Stimulated activated CD8-positive, alpha-beta memory T cell treated with anti-CD3 and anti-CD28 coated beads, Interleukin-12 subunit alpha, Interleukin-12 subunit beta, amount 100 ng/mL, for 1 hour (primary cell): Measurements from ENCODE around the gene TBC1D10A.
A peak's percentile ranks its signal among the peaks of the same experiment; 100 is the strongest.

Experiments
- DNase-seq: peaks from one replicate; pipeline ENCODE4 v3.0.0-alpha.2; 2020; ENCODE audit warnings: low read depth

The TBC1D10A gene

DNA sequence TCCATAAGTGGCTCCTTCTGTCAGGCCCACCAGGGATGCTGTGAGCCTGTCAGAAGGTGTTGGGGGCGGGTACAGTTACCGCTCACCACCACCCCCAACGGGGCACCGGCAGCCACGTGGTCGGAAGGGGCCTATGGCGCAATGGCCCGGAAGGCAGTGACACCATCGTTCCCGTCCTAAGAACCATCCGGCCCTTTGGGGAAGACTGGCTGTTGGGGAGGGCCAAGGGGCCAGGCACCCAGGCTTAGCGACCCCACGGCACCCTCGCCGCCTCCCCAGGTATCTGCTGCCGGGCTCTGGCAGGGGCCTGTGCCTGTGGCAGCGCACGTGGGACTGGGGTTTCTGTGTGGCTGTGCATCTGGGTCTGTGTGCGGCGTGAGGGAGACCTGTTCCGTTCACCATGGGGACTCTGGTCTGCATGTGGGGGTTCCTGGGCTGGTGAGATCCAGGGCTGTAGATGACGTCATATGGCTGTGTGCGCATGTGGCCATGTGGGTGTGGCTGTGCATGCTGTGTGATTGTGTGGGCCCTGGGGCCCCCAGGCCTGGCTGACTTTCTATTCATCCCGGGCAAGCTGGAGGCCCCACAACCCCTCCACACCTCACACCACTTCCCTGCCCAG is 60.8 kb downstream of the TBC1D10A start:
- peak; percentile 63 for DNase-seq

DNA sequence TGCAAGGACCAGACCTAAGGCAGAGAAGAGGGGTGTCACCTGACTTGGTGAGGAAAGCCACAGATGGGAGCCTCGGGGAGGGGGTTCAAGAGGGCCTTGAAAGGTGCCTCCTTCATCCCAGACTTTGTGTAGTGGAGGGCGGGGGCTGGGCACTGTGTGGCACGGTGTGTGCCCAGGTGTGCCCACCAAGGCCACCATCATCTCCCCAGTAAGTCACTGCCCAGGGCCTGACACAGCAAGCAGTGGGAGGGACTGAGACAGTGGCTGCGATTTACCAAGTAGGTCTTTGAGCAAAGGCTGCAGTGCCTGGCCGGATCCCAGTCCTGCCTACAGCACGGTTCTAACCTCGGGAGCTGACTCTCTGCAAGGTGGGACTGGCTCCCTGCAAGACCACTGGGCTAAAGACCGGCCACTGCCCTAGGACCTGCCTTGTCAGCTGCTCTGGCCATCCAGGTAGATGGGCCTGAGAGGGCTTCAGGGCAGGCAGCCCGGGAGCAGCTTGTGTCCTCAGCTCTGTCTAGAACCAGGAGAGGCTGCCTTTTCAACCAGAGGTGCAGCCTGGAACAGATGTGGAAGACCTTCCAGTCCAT is 61.5 kb downstream of the TBC1D10A start:
- DNase-seq: no peak

DNA sequence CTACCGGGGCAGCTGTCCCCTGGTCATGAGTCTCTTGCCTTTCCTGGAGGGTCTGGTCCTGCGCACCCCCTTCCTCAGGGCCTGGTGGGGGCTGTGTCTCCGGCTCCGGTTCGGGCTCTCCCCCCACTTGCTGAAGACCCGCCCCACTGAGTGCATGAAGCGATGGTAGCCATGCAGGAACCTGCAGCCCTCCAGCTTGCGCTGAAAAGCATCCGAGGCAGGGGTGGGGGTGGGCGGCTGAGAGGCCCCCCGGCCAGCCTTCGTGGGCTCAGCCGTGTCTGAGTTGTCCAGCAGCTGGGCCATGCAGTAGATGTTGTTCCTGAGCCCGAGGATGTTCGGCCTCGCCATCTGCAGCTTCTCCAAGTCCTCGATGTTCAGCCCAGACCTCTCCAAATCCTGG is 62.9 kb downstream of the TBC1D10A start:
- no peak for DNase-seq

DNA sequence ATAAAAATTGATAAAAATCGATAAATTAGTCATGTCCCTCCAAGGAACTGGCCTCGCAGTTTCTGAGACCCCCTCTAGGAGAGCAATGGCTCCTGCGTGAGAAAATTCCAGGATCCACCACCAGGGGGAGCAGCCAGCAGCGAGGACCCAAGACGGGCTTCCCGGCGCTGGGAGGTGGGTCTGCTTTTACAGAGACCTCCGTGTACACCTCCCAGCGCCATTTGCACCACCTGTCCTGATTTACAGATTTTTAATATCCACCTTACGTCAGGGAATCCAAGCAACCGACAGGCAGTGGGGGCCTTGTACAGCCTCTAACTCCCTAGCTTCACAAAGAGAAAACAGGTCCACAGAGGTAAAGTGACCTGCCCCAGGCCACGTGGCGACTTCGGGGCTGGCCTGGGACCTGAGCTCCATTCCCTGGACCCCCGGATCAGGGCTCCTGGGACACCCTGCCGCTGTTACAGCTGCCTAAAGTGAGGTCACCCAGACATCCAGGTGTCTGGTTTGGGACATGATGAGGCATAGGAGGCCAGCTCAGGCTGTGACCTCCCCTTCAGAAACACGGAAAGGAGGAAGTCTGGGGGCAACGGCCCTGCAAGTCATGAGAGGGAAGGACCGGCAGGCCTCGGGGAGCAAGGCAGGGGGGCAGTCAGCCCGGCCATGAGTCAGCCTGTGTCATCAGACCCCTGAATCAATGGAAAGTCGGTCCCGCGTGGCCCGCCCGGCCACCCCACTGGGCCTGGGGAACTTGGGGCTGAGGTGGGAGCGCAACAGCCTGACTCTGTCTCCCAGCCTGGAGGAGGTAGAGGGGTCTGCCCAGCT is 63.6 kb downstream of the TBC1D10A start:
- peak; percentile 69 for DNase-seq

DNA sequence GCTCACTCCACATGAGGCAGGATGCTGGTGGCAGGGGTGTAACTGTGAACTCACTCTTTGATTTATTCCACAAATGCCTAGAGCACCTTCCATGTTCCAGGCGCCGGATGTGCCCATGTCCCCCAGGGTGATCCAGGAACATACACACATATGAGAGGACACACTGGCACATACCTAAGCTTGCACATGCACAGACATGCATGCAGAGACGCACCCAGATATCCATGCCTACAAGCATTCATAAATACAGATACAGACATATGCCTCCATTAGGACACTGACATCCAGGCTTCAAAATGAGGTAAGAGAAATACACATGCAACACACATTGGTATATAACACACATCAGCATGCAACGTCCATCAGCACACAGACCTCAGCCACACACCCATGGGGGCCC is 64.6 kb downstream of the TBC1D10A start:
- no peak for DNase-seq

DNA sequence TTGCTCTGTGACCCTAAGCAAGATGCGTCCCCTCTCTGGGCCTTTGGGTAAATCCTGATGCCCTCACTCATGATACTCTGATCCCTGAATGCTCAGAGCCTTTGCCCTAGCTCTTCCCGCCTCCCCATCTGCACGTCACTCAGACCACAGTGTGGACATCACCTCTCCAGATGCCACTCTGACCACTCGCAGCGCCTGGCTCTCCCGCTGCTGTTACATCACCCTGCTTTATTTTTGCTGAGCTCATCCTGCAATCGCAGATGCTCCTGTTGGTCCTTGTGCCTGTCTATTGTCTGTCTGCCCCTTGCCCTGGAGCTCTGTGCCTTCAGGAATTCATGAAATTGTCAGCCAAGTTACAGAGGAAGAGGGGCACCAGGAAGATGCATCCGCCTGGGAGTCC is 65.6 kb downstream of the TBC1D10A start:
- no peak for DNase-seq

DNA sequence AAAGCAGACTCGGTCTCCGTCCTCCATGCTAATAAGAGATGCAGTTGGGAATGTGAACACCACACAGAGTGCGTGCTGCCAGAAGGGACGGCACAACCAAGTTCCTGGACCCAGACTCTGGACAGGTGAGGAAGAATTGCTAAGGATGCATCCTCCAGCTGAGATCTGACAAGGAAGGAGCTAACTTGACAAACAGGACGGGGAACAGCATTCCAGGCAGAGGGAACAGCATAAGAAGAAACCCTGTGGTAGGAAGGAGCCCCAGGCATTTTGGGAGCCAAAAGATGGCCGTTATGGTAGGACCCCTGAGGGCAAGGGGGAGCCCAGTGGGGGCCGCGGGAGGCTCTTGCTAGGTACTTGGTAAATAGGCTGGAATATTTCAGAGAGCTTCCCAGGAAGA is 66.1 kb downstream of the TBC1D10A start:
- DNase-seq: no peak

DNA sequence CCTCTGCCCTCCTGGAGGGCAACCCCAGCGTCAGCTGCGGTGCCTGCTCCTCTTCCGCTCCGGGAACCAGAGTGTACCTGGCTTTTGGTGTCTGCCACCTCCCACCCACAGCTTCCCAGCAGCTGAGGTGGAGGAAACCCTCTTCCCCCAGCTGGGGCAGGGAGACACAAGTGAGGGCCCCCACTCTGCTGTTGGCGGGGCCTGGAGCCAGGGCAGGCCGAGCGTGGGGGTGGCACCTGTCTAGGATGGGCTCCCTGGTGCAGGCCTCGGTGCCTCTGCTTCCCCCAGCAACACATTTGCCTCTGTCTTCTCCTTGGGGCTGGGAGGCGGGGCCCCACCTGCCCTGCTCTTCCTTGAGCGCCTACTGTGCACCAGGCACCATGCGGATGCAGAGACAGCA is 66.5 kb downstream of the TBC1D10A start:
- DNase-seq: no peak

DNA sequence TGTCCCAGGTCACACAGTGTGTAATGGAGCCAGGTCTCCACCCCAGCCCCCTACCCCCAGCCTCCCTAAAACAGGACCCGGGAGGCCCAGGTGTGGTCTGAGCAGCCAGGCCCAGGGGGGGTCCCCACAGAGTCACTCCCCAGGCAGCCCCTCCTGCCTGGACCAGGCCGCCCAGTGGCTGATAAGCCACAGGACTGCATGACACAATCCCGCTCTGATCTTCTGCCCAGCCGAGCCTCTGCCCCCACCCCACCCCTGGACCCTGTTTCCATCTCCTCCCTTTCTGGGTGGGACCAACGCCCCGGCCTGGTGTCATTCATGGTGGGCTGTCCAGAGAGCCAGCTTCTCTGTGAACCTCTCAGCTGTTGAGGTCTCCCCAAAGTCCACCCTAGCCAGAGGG is 72.4 kb downstream of the TBC1D10A start:
- DNase-seq: no peak

DNA sequence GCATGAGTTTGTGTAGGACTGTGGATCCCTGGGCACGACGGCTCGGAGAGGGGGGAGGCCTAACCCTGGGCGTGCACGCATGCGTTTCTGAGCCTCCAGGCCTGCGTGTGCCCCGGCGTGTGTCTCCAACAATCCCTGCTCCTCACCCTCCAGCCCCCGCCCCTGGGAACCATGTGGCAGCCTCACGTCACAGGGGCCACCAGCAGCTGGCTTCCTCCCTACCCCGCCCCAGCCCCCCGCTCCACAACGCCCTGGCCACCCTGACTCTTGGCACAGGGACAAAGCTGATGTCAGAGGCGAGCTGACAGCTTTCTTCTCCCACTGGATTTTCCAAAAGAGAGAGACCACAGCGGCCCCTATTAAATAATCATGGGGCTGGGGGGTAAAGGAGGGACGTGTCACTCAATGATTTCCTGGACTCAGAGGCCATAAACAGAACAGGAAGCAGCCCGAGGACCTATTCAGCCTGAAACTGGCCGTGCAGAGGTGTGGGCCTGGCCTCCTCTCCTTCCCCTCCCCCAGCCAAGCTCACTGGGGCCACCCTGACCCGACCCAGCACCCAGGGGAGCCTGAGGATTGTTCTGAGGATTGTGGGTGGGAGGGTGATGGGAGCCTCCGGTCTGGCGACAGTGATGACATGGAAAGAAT is 73.4 kb downstream of the TBC1D10A start:
- DNase-seq: no peak

DNA sequence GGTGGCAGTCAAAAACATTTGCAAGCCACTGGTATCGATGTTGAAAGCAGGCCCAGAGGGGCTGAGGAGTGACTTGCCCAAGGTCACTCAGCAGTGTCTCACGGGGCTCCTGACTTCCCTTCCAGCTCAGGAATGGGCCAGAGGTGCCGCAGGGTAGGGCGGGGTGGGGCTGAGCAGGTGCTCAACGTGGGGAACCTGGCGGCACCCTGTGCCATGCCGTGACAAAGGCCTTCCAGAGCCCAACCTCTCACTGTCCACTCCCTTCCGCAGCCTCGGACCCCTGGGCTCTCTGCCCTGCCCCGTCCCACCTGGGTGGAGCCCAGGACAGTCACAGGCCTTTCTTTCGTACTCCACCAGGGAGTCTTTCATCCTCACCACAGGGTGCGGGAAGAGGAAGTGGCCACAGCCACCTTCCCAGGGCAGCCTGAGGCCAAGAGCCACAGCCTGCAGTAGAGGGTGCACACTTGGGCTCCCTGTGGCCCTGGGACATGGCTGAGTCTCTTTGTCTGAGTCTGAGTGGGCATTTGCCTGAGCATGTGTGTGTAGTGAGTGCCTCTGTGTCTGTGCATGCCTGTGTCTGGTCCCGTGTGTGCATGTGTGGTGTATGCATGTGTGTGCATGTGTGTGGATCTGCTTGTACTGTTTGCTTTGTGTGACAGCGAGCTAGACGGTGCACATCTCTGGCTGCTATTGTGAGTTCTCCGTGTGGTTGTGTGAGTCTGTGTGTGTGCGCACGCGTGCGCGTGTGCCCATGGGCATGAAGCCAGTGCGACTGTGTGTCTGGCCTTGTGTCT is 74.1 kb downstream of the TBC1D10A start:
- DNase-seq: no peak

DNA sequence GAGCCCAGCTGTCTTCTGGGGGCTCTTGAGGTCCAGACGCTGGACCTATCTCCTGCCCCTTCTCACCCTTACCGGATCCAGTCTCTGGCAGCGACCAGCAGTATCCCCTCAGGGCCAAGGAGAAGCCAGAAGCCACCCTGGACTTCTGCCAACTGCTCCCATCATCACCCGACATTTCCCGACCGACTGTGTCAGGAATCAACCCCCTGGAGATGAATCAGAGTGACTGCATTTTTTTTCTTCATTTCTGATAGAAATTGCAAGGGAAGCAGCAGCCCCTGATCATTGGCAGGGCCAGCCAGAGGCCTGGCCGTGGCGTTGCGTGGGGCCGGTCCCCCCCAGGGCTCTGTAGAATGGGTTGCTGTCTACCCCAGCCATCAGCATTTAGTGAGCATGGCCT is 75.0 kb downstream of the TBC1D10A start:
- DNase-seq: no peak

DNA sequence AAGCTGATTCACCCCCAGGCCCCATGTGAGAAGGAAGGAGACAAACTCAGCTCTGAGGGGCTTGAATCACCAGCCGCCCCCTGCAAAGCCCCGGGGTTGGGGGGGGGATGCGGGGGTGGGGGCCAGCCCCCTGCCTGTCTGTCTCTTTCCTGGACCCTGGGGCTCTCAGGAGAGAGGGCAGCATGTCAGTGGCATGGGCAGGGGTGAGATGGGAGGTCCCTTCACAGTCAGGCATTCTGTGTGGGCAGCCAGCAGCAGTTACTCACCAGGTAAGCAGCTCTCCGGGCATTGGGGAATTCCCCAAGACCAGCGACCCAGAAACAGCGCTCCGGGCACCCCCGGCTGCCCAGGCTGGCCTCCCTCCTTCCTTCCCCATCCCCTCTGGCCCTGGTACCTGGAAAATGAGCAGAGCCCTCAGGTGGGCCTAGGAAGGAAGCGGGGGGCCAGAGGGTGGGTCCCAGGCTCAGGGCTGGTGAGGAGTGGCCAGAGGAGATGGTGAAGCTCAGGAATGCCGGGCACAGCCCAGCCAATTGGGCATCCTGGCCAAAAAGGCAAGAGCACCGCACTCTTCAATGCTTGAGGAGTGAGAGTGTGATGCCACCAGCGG is 76.0 kb downstream of the TBC1D10A start:
- no peak for DNase-seq

DNA sequence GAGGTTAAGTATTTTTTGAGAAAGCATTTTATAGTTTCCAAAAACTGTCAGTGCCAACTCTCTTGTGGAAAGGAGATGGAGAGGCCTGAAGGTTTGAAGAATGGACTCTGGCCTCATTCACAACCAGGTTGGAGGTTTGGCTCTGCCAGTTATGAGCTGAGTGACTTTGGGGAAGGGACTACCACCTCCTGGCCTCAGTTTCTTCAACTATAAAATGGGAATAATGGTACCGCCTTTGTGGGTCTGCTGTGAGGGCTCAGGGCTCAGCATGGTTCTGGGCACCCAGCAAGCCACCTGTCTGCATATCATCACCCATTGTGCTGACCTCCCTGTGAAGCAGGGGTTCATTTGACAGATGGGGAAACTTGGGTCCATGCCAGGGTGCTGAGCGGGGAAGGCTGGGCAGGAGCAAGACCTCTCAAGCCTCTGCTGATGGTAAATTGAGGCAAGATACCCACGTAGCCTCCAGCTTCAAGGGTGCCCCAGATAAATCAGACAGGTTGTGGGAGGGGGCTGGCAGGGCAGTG is 76.6 kb downstream of the TBC1D10A start:
- no peak for DNase-seq

DNA sequence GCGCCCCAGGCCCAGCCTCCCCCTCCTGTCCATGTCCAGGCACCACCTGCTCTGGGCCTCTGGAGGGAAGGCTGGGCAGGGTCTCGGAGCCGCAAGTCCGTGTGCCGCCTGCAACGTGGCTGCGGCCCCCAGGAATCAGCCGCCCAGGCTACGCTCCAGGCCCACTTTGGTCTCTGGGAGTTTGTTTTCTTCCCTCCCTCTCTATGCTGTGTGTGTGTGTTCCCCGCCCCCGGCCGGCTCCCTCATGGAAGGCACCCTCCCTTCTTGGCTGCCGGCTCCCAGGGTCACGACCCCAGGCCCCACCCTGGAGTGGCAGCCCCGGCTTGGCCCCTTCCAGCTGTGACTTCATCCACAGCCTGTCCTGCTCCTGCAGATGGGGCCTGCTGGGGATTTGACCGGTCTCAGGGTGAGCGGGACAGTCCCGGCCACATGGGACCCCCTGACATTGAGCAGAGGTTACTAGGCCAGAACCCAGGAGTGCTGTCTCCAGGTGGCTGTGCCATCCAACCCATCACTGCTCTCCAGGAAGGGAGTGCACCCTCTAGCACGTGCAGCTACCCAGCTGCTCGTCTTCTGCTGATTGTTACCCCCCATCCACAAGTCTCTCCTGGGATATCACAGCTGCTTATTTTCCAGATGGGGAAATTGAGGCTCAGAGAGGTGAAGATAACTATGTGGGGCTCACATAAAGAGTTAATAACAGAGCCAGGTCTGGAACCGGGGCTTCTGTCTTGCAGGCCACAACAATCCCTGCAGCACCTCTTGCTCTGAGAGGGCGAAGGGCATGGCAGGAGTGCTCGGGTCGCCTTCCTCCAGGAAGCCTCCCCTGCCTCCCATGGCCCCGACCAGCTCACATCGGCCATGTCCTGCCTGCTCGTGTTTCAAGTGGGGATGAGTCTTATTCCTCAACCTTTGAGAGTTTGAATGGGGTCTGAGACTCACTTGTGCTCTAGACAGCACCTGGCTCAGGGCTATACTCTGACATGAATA is 77.4 kb downstream of the TBC1D10A start:
- DNase-seq: no peak

DNA sequence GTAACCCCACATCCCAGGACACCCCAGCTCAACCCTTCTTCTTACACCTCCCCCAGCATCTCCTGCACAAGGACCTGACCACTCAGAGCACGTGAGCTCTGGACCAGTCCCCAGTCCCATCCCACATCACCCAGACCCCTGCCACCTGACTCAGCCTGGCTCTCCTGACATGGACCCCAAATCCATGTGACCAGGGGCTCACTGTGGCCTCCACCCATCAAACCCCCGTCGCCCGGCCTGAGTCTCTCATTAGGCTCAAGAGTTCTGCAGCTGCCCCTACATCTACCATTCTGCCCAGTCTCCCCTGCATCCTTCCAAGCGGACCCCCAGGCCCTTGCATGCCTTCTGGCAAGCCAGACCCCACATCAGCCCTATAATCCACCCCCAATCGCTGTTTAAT is 78.3 kb downstream of the TBC1D10A start:
- DNase-seq: no peak

DNA sequence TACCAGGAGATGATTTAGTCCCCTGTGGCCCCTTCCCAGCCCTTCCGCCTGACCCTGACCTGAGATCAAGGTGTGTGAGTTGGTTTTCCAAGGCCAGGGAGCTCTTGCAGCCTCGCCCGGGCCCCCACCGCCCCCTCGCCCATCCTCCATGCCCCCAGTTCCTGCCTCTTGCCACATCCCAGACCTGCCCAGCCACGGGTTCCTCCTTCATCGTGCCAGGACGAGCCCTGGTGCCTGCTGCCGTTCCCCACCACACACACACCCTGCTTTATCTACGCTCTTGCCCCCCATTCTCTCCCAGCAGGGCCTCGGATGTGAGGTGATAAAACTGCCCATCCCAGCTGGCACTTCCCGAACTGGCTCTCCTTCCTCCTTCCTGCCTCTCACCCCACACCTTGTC is 78.8 kb downstream of the TBC1D10A start:
- DNase-seq: no peak

DNA sequence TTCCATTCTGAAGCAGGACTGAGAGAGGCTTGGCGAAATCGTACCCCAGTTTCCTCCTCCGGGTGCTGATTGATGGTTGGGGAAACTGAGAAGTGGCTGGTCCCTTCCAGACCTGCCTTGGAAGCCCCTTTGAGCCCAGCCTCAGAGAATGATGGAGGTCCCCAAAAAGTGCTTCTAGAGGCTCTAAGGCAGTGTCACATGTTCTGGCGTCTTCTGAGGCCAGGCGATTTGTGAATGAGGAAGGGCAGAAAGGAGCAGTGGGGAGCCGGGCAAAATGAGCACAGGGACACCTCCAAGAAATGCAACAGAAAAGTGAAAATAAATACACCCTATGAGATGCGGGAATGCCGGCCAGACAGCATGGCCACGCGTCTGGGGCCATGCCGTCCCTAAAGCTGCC is 79.2 kb downstream of the TBC1D10A start:
- DNase-seq: no peak

DNA sequence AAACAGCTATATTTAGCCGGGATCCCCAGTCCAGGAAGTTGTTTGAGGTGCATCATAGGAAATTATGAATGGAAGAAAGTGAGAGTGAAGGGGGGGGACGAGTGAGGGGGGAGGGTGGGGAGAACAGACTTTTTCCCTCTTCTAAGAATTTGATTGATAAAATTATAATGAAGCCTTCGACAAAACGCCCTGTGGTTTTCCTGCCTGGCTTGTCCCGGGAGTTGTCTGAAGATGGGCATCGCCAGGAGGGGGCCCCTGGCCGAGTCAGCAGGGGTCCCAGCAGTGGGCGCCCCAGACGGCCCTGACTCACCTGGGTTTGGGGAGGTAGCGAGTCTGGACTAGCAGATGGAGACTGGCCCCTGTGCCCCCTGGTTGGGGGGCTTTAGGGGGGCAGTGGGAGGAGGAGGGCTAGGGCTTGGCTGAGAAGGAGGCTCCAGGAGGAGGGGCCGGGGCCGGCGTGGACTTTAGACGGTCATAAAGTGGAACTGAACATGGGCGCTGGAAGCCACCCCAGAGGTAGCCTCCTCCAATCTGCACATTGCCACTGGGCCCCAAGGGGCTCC is 79.8 kb downstream of the TBC1D10A start:
- no peak for DNase-seq
